Esophagus muscularis mucosa (tissue), 3 donors: Measurements from ENCODE around the gene CCDC92.

Source experiments
- POLR2A ChIP-seq: fragments of 450-650 bp; IDR thresholded peaks from one replicate; pipeline ENCODE4 v1.6.1; 2017; ENCODE audit warnings: antibody characterized with exemption, moderate library complexity, mild to moderate bottlenecking, low read depth
- TF ChIP-seq, protein P1 (sequence below), 3 experiments: fragments of 200-600 bp in 2 of 3; fragments of 450-650 bp in 1 of 3; sonication (generic) in 2 of 3; IDR thresholded peaks; one replicate each; pipeline ENCODE4 v1.5.1; 2017 to 2019; ENCODE audit warnings: antibody characterized with exemption in 3 of 3, mild to moderate bottlenecking in 2 of 3, moderate library complexity in 1 of 3

GRCh38 chr12:124015494-124016461, 43.1 kb upstream of the CCDC92 start:
- TF ChIP-seq, protein P1, sequence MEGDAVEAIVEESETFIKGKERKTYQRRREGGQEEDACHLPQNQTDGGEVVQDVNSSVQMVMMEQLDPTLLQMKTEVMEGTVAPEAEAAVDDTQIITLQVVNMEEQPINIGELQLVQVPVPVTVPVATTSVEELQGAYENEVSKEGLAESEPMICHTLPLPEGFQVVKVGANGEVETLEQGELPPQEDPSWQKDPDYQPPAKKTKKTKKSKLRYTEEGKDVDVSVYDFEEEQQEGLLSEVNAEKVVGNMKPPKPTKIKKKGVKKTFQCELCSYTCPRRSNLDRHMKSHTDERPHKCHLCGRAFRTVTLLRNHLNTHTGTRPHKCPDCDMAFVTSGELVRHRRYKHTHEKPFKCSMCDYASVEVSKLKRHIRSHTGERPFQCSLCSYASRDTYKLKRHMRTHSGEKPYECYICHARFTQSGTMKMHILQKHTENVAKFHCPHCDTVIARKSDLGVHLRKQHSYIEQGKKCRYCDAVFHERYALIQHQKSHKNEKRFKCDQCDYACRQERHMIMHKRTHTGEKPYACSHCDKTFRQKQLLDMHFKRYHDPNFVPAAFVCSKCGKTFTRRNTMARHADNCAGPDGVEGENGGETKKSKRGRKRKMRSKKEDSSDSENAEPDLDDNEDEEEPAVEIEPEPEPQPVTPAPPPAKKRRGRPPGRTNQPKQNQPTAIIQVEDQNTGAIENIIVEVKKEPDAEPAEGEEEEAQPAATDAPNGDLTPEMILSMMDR (IDR thresholded peaks at IDR 0.05): no peak
- no peak for TF ChIP-seq POLR2A
